AG08396 (cell line): ENCODE measurements around the gene CCDC177.

Source experiments
- DNase-seq: peaks from one replicate; pipeline ENCODE4 v3.0.0; 2012; ENCODE audit warnings: low spot score, mixed read lengths

CCDC177 gene

DNA sequence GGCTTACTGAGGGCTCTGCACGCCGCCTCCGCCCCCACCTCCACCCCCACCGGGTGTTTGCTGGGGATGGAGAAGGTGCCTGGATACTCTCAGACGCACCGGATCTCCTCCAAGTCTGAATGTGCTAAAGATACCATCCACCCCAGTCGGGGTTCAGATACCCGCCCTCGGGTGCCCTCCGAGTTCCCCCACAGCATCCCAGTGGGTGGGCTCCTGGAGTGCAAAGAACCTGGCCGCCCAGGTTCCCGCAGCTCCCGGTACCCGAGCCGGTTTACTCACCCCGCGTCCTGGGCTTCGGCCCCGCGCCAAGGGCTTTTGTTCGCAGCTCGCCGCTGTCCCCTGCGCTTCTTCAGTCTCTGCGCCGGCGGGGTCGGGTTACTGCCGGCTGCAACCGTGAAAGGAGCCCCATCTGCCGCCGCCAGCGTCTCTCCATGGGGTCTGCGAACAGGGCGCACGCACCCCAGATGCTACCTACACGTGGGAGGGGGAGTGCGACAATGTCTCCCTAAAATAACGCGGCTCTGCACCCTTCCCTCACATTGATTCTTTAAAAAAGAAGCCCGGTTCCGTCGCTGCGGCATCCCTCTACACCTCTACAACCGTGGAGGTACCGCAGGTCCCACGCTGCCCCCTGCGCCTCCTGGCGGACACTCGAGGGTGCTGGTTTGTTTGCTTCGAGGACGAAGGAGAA is at the start of gene CCDC177:
Gene CCDC177, minus strand, starts transcription at position 609 of the 691 bp plus-strand sequence. CDS start 1,249 bp downstream, outside the sequence.
- DNase-seq = peak; percentile 77

DNA sequence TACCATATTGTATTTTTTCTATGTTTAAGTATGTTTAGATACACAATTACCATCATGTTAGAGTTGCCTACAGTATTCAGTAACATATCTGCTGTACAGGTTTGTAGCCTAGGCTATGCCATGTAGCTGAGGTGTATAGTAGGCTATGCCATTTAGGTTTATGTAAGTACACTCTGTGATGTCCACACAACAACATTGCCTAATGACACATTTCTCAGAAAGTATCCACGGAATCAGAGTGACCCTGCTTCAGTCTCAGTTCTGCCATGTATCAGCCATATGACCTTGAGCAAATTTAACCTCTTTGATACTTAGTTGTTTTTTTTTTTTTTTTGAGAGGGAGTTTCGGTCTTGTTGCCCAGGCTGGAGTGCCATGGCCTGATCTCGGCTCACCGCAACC is 49.5 kb upstream of the CCDC177 start:
- DNase-seq = no peak

DNA sequence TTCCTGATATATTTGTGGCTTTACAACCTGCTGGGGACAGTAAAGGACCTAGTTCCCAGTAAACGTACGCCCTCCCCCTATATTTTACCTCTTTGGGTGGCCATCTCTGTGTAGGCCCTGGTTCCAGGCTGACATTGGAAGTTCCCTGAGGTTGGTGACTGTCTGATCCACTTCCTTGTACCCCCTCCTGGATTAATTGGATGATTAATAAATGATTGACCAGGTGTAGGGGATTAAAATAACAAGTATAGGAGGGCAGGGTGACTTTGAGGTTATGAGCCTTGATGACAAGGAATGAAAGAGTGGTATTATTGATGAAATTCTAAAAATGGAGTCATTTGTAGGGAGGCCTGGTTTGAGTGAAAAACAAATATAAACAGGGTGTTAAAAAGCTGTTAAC is 46.3 kb upstream of the CCDC177 start:
- DNase-seq = no peak

DNA sequence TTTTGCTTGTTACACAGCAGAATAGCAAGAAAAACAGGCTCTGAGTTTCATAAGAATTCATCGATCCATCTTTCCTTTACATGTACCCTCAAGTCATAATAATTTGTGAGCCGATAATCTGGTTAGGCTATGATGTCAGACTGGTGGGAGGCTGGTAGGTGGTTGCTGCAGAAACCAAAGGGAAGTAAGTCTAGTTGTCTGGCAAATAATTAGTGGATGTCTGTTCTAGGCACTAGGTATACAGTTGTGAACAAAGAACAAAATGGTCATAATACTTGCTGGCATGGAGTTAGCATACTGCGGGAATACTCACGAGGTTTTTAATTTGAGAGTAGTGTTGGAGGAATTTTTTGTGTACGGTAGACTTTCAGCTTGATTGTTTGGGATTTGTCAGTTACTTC is 45.5 kb upstream of the CCDC177 start:
- DNase-seq = no peak

DNA sequence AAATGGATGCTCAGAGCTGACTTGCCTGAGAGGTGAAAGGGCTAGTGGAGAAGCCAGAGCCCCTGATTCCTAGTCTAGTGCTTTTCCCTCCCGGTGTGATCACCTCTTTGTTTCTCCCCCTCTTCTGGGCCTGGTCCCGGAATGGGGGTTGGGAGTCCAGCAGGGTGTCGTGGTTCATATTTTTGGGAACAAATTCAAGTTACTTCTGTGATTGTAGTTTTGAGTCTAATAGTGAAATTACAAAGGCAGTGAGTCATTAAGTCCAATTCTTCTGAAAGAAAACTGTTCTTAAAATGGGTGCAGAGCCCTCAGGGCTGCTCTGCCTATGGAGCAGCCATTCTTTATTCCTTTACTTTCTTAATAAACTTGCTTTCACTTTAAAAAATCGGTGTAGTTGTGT is 44.3 kb upstream of the CCDC177 start:
- DNase-seq = no peak

DNA sequence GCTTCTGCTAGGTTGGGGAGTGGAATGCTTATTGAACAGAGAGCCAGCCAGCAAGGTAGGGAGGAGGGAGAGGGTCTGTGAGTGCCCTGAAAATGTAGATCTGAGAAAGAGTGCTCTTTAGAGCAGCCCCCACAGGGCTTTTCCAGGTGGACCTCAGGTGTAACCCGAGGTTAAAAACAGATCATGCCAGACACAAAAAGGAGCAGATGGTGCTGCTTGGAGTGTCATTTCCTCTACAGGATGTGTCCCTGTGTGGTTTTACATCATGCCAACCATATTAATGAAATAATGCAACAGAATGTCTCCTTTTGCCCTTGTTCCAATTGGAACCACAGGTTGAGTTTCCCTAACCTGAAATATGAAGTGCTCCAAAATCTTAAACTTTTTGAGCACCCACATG is 43.1 kb upstream of the CCDC177 start:
- no peak for DNase-seq

DNA sequence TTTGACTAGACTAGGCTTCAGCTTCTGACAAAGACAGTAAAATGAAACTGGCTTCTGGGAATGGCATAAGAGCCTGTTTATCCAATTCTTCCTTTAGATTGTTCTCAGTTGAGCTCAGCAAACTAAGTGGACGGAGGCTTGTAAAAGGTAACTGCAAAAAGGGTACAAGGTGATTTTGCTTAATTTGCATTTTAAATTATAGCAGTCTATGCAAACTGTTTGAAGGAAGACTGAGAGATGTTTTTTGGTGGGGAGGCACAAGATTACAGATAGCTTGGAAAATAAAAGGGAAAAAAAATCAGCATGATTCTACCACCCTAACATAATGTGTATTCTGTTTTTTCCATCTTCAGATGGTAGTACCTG is 41.7 kb upstream of the CCDC177 start:
- no peak for DNase-seq

DNA sequence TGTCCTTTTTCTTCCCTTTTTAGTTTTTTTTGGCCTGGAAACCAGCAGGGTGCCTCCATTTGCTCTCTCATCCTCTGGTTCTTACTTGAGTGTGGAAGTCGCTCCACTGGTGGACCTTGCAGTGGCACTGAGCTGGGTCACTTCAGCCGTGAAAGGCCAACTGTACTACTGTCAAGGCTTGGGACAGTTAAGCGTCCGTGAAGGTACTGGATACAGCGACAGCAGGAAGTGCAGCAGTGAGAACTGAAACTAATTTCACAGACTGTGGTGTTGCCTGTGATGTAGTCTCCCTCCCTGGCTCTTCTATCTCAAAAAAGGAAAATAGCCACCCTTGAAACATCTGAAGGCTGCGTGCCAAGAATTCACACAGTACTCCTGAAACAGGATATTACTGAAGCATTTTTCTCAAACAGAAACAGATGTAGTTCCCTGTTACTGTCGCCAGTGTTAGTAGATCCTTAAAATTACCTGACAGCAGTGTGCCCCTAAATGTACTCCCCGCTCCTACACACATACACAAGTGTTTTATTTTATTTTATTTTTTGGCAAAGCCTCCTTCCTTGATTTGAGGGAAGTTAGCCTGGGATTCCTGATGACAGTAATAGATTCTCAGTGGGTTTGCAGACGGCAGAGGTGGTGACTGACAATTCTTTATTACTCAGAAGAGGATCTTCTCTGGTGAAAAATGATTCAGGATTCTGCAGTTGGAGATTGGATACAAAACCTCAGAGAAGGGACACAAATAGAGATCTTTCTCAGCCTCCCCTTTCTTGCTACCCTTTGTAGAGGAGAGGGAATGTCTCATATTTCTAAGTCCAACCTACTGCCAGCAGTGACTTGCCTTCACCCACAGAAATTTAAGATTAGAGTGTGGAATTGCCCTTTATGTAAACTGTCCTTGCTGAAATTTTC is 41.1 kb upstream of the CCDC177 start:
- DNase-seq = no peak

DNA sequence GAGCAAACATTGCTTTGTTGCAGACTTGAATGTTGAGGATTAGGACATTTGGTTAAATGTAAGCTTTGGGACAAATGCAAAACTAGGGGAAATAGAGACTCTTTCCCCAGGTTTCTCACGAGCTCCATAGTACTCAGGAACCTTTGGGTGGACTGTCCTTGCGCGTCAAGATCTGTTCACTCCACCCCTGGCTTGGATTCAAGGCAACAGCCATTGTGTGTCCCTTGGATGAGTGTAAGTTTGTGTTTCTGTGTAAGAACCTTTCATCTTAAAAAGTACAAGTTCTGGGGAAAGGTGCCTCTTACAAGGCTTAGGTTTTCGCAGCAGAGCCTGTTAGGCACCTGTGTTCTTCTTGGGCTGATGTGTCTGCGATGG is 40.4 kb upstream of the CCDC177 start:
- no peak for DNase-seq

DNA sequence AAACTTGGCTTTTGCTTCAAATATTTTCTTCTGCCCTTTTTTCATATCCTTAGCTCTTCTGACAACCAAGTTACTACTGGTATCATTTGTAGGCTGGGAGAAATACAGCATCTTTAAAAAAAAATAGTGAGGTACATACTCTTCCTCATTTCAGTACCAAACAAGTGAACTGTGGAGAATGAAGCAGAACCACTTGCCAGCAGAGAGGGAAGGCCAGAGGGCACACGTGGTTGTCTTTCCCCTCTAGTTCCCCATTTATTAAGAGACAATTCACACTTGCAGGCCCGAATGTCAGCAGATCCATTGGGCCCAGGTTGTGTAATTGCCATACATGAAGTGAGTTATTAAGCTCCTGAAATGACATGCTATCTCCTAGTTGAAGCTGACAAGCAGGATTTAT is 39.9 kb upstream of the CCDC177 start:
- no peak for DNase-seq

DNA sequence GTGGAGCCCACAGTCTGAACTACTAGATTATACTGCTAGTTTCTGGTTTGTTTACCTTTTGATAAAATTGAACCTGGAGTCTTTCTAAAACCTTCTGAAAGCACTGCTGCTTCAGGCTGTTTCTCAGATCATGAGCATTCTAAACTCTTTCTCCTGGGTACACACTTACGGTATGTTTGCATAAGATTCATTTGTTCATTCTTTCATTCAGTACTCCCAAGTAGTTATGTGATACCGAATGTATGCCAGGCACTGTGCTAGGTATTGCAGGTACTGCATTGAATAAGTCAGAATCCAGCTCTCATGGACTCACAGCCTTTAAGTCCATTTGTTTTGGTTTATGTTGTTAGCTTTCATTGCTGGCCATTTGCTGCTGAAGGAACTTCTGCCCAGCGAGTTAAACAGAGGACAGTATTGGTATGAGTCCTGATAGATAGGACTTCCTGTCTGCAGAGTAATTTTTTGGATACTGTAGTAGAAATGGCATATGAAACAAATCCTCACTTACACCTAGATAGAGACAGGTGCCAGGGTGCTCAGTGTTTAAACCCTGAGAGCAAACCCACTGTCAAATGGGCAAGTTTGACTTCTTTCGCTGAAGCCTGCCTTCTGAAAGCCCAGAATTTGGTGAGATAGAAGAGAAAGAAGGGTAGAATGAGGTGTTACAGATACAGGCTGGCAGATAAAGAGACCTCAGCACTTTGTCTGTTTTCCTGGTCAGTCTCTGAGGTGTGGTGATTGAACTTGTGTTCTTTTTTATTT is 38.8 kb upstream of the CCDC177 start:
- DNase-seq = no peak

DNA sequence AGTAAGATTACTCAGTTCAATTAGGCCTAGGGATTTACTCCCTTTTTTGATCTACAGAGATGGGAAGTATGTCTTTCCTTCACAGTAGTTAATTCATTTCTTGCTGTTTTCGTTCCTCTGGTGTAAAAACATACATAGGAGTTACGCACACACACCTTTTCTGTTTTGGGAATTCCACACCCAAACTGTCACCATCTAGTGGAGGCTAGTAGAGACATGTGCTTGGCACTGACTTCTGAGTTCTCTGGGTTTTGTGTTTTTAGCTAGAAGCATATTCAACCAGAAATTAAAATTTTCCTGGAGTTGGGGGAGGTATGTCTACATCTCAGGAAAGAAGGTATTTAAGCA is 38.1 kb upstream of the CCDC177 start:
- no peak for DNase-seq

DNA sequence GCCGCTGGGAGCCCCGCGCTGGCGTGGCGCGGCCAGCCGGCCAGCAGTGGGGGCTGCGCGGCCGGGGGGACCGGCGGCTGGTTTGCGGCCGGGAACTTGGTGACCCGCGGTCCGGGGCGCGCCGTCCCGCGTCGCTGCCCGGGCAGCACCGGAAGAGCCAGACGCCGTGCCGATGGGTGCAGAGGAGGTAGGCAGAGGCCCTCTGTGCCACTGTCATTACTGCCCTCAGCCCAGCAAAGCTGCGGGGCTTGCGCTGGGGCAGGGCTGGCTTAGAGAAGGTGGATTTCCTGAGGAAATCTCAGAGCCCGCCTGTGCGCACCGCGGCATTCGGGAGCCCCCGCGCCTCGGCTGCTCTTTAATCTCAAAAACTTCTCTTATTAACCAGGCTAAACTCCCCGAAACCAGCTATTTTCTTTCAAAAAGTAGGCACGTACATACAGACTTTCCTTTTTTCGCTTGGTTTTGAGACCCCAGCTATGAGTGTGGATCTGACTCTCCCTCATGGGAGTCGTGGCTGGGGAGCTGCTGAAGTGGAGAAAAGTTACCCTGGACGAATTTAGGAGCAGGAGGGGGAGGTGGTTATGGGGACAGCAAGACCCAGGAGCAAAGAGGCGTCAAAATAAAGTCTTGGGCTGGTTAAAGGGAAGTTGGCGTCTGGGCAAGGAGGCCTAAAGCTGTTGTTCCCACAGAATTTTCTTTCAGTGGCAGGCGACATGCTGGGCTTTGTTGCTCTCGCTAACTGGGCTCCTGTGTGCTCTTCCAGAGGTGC is 37.5 kb upstream of the CCDC177 start:
- no peak for DNase-seq

DNA sequence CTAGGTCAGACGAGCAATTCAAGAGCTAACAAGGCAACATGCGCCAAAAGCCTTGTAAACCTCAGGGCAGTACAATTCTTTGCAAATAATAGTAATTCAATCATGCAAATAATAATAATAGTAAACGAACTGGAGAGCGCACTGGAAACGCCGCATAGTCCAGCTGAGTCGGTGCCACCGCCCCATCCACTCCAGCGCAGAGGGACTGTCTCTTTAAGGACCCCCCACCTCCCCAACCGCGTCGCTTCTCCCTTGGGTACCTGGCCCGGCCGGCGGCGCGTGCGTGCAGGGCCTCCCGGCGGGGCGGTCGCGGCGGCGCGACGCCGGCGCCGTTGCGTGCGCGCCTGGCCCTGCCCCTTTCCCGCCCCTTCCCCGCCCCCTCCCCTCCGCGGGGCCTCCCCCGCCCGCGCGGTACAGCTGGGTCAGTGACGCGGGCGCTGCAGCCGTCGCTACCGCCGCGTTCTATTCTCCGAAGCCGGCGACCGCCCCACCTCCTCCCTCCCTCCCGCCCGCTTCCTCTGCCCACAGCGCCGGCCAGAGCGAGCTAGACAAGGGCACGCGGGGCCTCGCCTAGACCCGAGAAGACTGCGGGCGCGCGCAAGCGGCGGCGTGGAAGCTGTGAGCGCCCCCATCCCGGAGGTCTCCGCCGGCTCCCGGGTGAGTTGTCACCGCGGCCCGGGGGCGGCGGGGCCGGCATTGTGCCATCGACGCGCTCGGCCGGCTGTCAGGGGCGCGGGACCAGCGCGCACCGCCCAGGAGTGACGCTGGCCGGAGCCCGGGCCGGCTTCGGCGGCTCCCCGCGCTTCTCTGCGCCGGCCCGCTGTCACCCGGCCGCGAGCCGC is 36.7 kb upstream of the CCDC177 start, which contains the start of gene SUSD6:
Gene SUSD6, plus strand, starts transcription at position 425 of the 842 bp plus-strand sequence. CDS start 46,997 bp downstream, outside the sequence.
- peak; percentile 97 for DNase-seq

DNA sequence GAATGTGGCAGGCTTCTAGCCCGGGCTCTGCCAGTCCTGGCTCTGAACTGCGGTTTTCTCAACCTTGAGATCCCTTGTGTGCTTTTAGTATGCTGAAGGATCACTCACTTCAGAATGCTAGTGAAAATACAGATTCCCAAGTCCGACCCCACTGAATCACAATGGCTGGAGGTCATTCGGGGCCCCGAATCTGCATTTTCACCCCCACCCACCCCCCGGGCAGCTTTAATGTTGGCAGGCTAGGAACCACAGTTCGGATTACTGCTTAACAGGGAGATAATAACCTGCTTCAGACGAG is 36.2 kb upstream of the CCDC177 start:
- DNase-seq = no peak

DNA sequence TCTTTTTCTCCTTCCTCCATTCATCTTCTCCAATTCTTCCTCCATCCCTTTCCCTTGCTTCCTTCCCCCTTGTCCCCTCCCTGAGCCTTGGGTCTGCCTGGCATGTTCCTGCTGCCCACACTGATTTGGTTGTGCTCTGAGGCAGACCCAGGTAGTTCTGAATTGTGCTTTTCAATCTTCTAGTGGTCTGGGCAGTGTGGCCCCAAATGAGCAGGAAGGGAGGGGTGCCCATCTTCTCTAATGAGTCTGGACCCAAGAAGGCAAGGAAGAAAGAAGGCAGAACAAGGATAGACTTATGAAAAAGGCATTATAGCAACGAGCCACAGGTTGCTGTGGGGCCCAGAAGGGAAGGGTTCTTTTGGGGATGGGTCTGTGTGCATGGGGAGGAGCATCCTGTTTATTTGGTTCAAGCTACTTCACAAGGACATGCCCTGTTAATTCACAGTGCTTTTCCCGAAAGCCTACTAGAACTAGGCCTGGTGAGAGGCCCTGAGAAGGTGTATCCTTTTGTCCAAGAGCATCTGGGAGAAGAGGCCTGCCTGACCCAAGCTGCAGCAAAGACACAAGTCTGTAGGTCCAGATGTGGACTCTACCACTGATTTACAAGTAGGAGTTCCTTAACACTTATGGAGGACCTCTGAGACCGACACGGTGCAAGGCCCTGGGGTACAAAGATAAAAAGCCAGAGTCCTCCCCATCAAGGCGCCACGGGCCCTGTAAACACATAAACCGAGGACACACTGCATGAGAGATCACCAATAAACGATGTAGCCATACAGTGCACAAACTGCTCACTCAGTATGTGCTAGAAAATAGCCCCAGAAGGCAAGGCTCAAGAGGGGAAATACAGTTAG is 35.6 kb upstream of the CCDC177 start:
- DNase-seq = no peak

DNA sequence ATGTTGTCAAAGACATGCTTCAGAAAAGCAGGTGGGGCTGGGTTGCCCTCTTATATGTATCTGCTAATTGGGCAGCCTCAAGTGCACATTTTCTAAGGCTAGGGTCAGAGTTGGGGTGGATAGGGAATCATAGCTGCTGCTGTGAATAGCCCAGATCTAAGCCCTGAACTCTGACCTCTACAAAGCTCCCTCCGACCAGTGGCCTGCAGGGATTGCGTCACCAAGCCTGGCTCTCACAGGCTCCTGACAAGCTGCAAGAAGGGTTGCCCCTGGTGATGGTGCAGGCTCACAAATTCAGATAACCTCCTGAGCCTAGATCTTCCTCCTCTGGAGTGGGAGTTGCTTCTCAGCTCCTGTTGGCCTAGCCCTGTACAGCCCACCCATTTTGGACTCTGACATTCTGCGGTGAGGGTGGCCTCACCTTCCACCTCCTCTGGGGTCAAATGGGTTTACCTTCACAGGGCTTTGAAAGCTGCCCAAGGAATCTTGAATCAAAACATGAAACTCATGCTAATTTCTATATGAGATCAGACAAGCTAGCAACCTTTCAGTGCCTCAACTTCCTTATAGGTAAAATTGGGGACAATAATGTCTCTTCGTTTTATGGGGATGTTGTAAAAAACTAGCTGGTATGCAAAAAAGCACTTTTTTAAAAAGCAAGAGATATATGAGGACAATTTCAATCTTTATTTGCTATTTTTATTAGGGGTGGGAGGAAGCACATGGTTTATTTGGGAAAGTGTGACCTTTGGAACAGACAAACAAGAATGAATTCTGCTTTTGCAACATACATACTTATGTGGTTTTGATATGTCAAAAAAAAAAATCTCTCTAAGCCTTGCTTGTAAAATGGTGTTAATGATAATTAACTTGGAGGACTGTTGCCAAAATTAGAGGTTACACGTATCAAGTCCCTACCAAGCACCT is 31.9 kb upstream of the CCDC177 start:
- DNase-seq = no peak

DNA sequence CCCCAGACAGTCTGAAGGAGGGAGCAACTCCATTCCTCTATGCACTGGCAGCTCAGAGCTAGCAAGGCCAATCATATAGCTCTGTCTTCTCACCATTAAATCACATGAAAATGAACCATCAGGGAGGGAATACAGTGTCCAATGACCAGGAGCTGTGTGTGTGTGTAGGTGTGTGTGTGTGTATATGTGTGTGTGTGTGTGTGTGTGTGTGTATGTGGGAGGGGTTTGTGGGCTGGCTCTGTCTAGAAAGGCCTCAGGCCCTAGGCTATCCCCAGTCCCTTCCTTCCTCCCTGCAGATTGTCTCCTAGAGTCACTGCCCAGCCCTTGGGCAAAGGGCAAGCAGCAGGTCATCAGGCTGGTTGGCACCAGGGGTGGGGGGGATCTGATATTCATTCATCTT is 31.1 kb upstream of the CCDC177 start:
- no peak for DNase-seq

DNA sequence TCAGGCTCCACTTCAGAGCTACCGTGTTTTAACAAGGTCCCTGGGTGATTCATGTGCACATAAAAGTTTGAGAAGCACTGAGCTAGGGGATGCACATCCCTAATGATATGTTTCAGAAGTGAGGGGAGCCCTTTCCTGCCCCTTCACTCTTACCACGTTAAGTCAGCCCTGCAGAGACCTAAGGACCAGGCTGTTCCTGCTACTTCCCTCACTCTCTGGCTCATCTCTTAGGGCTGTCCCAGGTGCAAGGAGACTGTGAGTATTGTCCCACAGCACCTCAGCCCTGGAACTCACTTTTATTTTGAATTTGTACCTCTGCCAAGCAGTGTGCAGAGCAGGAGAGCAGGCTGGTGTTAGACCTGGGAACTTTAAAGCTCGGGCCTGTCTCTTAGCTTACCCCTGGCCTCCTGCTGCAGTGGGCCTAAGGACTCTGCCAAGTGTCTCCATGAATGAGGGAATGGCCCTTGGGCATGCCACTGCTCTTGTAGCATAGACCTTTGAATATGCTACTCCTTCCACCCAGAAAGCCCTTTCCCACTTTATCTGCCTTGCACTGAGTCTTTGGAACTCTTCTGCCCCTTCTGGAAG is 25.7 kb upstream of the CCDC177 start:
- no peak for DNase-seq
